GM18505 (cell line): ENCODE measurements around the gene CD302.
"Not testable (repeated sequence)": the region's sequence is repeated elsewhere in the genome, so short reads cannot be mapped to it uniquely, and the experiment has no call there.

Experiments used
- ATAC-seq: cut with Tn5 transposase; IDR thresholded peaks from one replicate; pipeline ENCODE4 v1.9.1; 2021; ENCODE audit not compliant: unreplicated experiment
- POLR2A ChIP-seq: IDR thresholded peaks from 4 replicates; pipeline ENCODE4 v1.6.1; 2011; ENCODE audit warnings: borderline replicate concordance; ENCODE audit not compliant: insufficient read depth, insufficient read length; ENCODE audit errors: extremely low read depth

The CD302 gene

GRCh38 chr2:159744363-159744762 lies 53.6 kb downstream of the CD302 start:
- no peak for ATAC-seq
- TF ChIP-seq POLR2A: no peak

- ATAC-seq: no peak
- TF ChIP-seq POLR2A: no peak
Observed at GRCh38 chr2:159742846-159743245, 55.2 kb downstream of the CD302 start.

GRCh38 chr2:159738509-159739390 lies 59.3 kb downstream of the CD302 start:
- no peak for ATAC-seq
- TF ChIP-seq POLR2A: peak; percentile 10

GRCh38 chr2:159737917-159738296 lies 60.1 kb downstream of the CD302 start:
- no peak for ATAC-seq
- TF ChIP-seq POLR2A: no peak

- TF ChIP-seq POLR2A: no peak
- ATAC-seq: no peak
Observed at GRCh38 chr2:159737292-159737916, 60.6 kb downstream of the CD302 start.

GRCh38 chr2:159736048-159736447 lies 62.0 kb downstream of the CD302 start:
- ATAC-seq: no peak
- no peak for TF ChIP-seq POLR2A

- TF ChIP-seq POLR2A: no peak
Observed at GRCh38 chr2:159735648-159736047, 62.4 kb downstream of the CD302 start.

GRCh38 chr2:159728629-159729028 lies 69.4 kb downstream of the CD302 start:
- ATAC-seq: no peak
- TF ChIP-seq POLR2A: no peak

More at GRCh38 chr2:159735648-159736047, 62.4 kb downstream of the CD302 start:
- no peak for ATAC-seq

- no peak for ATAC-seq
- no peak for TF ChIP-seq POLR2A
Observed at GRCh38 chr2:159725713-159726112, 72.3 kb downstream of the CD302 start.

GRCh38 chr2:159724795-159725572 lies 73.0 kb downstream of the CD302 start:
- ATAC-seq: not testable (repeated sequence)

GRCh38 chr2:159722580-159722979 lies 75.4 kb downstream of the CD302 start:
- TF ChIP-seq POLR2A: no peak

GRCh38 chr2:159720676-159721075 lies 77.3 kb downstream of the CD302 start:
- ATAC-seq: no peak
- no peak for TF ChIP-seq POLR2A

More at GRCh38 chr2:159722580-159722979, 75.4 kb downstream of the CD302 start:
- no peak for ATAC-seq
